ENCODE results near the gene HERC4. TPM values are rescaled to one million over a fixed set of nuclear protein-coding genes. Genes with fewer than 3 reads are reported as not detected.

Gene HERC4
- total and polyA plus RNA-seq, 2 donors (not counting 3 experiments of a cell fraction or from before 2014, with no cell fraction given), result 10.6 to 73.7 TPM

DNA sequence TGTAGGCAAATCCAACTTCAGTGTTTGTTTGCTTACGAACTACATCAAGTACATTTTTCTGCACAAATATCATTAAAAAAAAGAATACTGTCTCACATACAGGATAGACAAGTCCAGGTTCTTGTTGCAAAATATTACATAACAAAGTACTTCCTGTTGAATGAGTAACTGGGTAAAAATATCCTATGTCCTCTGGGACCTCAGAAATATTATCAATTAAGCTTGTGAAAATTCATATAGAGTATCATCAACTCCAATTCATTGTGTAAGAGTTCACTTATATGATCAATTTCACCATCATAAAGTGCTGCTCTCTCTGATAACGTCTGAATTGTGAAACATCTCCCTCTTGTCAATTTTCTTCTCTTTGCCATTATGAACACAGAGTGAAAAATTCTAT, 22.6 kb downstream of the HERC4 start:
- DNase-seq (ENCODE audit: low read depth, low spot score) (no peak), FAIRE-seq (no peak)
- peaks cover 3% of the 10 kb centered on the region for H4K20me1 ChIP-seq (replicated peaks; ENCODE audit: control insufficient read depth, extremely low read depth, insufficient read depth, low read length)
- TF ChIP-seq, protein P1, sequence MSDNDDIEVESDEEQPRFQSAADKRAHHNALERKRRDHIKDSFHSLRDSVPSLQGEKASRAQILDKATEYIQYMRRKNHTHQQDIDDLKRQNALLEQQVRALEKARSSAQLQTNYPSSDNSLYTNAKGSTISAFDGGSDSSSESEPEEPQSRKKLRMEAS (IDR thresholded peaks at IDR 0.05; ENCODE audit: insufficient read depth, insufficient read length), result no peak
- TF ChIP-seq EZH2 (IDR thresholded peaks at IDR 0.05; ENCODE audit: borderline replicate concordance, low read depth, low read length, severe bottlenecking) (no peak), JUN (IDR thresholded peaks at IDR 0.05; ENCODE audit: borderline replicate concordance, insufficient read depth, insufficient read length, low read depth) (no peak), POLR2AphosphoS5 (IDR thresholded peaks at IDR 0.05; ENCODE audit: insufficient read depth, low read depth, low read length) (no peak), POLR2A (IDR thresholded peaks at IDR 0.05; ENCODE audit: low read depth, low read length) (no peak), GATA2 (IDR thresholded peaks at IDR 0.05; ENCODE audit: insufficient read depth, insufficient read length, low read depth, low read length) (no peak), MYC (IDR thresholded peaks at IDR 0.05; ENCODE audit: low read depth, low read length) (no peak), FOS (IDR thresholded peaks at IDR 0.05; ENCODE audit: borderline replicate concordance, insufficient read depth, low read length) (no peak)
- TF ChIP-seq, protein P2, sequence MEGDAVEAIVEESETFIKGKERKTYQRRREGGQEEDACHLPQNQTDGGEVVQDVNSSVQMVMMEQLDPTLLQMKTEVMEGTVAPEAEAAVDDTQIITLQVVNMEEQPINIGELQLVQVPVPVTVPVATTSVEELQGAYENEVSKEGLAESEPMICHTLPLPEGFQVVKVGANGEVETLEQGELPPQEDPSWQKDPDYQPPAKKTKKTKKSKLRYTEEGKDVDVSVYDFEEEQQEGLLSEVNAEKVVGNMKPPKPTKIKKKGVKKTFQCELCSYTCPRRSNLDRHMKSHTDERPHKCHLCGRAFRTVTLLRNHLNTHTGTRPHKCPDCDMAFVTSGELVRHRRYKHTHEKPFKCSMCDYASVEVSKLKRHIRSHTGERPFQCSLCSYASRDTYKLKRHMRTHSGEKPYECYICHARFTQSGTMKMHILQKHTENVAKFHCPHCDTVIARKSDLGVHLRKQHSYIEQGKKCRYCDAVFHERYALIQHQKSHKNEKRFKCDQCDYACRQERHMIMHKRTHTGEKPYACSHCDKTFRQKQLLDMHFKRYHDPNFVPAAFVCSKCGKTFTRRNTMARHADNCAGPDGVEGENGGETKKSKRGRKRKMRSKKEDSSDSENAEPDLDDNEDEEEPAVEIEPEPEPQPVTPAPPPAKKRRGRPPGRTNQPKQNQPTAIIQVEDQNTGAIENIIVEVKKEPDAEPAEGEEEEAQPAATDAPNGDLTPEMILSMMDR (IDR thresholded peaks at IDR 0.05; ENCODE audit: extremely low read depth in 1 of 2, insufficient read depth in 1 of 2, low read depth in 1 of 2, low read length in 2 of 2), result no peak
- H3K4me2 ChIP-seq (ENCODE audit: insufficient read depth, low read length), result no peak overlapping the region
- CTCF ChIA-PET, result interaction anchor here (1.0 to 1.8 kb wide), 6 partner anchors 10 to 197 kb away, joined by 3 to 6 read pairs (median 5); no protein-coding TSS in a partner anchor
- H3K9me1 ChIP-seq (replicated peaks; ENCODE audit: control insufficient read depth, extremely low read depth, insufficient read depth, low read length), result no peaks in the 10 kb centered on the region
- dilution Hi-C loops (cut with MboI; ENCODE audit: extremely low pct_ligation_motif_present, low sequenced_read_pairs), result no loop called here
- H3K27ac ChIP-seq (ENCODE audit: insufficient read depth, low read depth, low read length), result no peak overlapping the region
- H3K79me2 ChIP-seq (ENCODE audit: control insufficient read depth, insufficient read depth, low read length), result peaks cover 37% of the 10 kb centered on the region
- H3K4me1 ChIP-seq (ENCODE audit: control insufficient read depth, extremely low read depth, insufficient read depth, low read length), result peaks cover 7% of the 10 kb centered on the region
- H3K9me3 ChIP-seq (replicated peaks; ENCODE audit: control insufficient read depth, insufficient read depth, low read length), result no peaks in the 10 kb centered on the region
- no peak overlapping the region for H2AFZ ChIP-seq (ENCODE audit: low read depth, low read length)
- H3K9ac ChIP-seq (replicated peaks; ENCODE audit: extremely low read depth, insufficient read depth, low read length), result no peak overlapping the region
- POLR2A ChIA-PET, result no interaction called here
- no peak overlapping the region for H3K4me3 ChIP-seq (replicated peaks in 1 of 3; ENCODE audit: insufficient read depth in 1 of 3, low read depth in 1 of 3, low read length in 3 of 3)
- no peaks in the 10 kb centered on the region for H3K27me3 ChIP-seq (ENCODE audit: control insufficient read depth in 2 of 2, insufficient read depth in 2 of 2, low read length in 2 of 2)
- no TSS peak for BruUV-seq (replicated peaks)
- intact Hi-C loops (cut with micrococcal nuclease), result no loop called here
- no peaks in the 10 kb centered on the region for H3K36me3 ChIP-seq (ENCODE audit: control insufficient read depth in 2 of 2, extremely low read depth in 1 of 2, insufficient read depth in 2 of 2, low read length in 2 of 2)

Data from endothelial cell of umbilical vein (primary cell).